BJ (cell line): ENCODE measurements around the gene C19orf53. TPM values are rescaled to one million over a fixed set of nuclear protein-coding genes. Genes with fewer than 3 reads are reported as not detected.
"Not testable (repeated sequence)": the region's sequence is repeated elsewhere in the genome, so short reads cannot be mapped to it uniquely, and the experiment has no call there.

Experiments
- CTCF ChIA-PET: fragments of 350-600 bp; formaldehyde crosslinking; extraction: SDS; loops from one replicate; lab custom pipeline; 2021; ENCODE audit warnings: antibody characterized with exemption, inconsistent platforms; lab: Yijun Ruan, JAX
- POLR2A ChIA-PET: fragments of 300-600 bp; sonication (Branson Sonifier 250); formaldehyde crosslinking; extraction: SDS; loops from one replicate; lab custom pipeline; 2021; ENCODE audit warnings: antibody characterized with exemption; lab: Charles Lee
- DNase-seq: peaks from one replicate; pipeline ENCODE4 v3.0.0-alpha.2; 2011; ENCODE audit warnings: low read depth
- H3K27me3 ChIP-seq: 2 replicates; pipeline ENCODE4 v1.6.0; 2011; ENCODE audit warnings: low read length; ENCODE audit not compliant: control insufficient read depth, insufficient read depth
- H3K36me3 ChIP-seq: 2 replicates; pipeline ENCODE4 v1.5.1; 2011; ENCODE audit warnings: low read length; ENCODE audit not compliant: control insufficient read depth, insufficient read depth
- H3K4me3 ChIP-seq: 2 replicates; pipeline ENCODE4 v1.5.1; 2011; ENCODE audit warnings: low read depth, mild to moderate bottlenecking, control low read depth, low read length
- CTCF ChIP-seq: IDR thresholded peaks from 2 replicates; pipeline ENCODE4 v1.5.1; 2011; ENCODE audit warnings: low read depth, mild to moderate bottlenecking, control low read depth, inconsistent platforms, low read length, moderate library complexity; ENCODE audit not compliant: insufficient read depth
- polyA plus RNA-seq: library from polyadenylated mRNA; depleted of rRNA; stranded (reverse); fragments of >200 nt; gene quantifications from 2 replicates; pipeline ENCODE4 v1.2.3, GENCODE V29; 2011

C19orf53 gene
- polyA plus RNA-seq, 1 experiment, result 276 TPM

GRCh38 chr19:13742756-13743155 lies 31.5 kb upstream of the C19orf53 start:
- H3K27me3 ChIP-seq, result no peaks in the 10 kb centered on the region
- ChIA-PET CTCF (no interaction called here), POLR2A (no interaction called here)
- no peak for DNase-seq
- no peaks in the 10 kb centered on the region for H3K36me3 ChIP-seq
- H3K4me3 ChIP-seq, result no peak overlapping the region
- no peak for TF ChIP-seq CTCF

GRCh38 chr19:13744174-13744573 lies 30.1 kb upstream of the C19orf53 start:
- ChIA-PET POLR2A (no interaction called here), CTCF (no interaction called here)
- H3K36me3 ChIP-seq, result no peaks in the 10 kb centered on the region
- TF ChIP-seq CTCF, result no peak
- no peak overlapping the region for H3K4me3 ChIP-seq
- H3K27me3 ChIP-seq, result no peaks in the 10 kb centered on the region
- no peak for DNase-seq

- TF ChIP-seq CTCF, result no peak
- peaks cover 4% of the 10 kb centered on the region; the same call in 1 of the 2 replicates for H3K36me3 ChIP-seq
- no peak for DNase-seq
- CTCF ChIA-PET, result interaction anchor here (0.6 to 1.4 kb wide), 3 partner anchors 10 to 16 kb away, joined by 3 to 4 read pairs (median 3); no protein-coding TSS in a partner anchor
- POLR2A ChIA-PET, result no interaction called here
- peak overlapping the region; percentile 26 for H3K4me3 ChIP-seq
- no peaks in the 10 kb centered on the region for H3K27me3 ChIP-seq
These were observed 27.2 kb upstream of the C19orf53 start for GRCh38 chr19:13747098-13747453.

GRCh38 chr19:13748169-13748828 lies 26.0 kb upstream of the C19orf53 start:
- CTCF ChIA-PET, result interaction anchor here (0.9 to 1.4 kb wide), 5 partner anchors 12 to 486 kb away, joined by 3 to 4 read pairs (median 3); no protein-coding TSS in a partner anchor
- no peaks in the 10 kb centered on the region for H3K27me3 ChIP-seq
- no peak for TF ChIP-seq CTCF
- peak overlapping the region; percentile 74 for H3K4me3 ChIP-seq
- POLR2A ChIA-PET, result interaction anchor here (0.5 kb wide), 1 partner anchor 33 kb away, joined by 3 read pairs; no protein-coding TSS in a partner anchor
- DNase-seq, result no peak
- H3K36me3 ChIP-seq, result peaks cover 7% of the 10 kb centered on the region

GRCh38 chr19:13751436-13751835 lies 22.8 kb upstream of the C19orf53 start:
- no peak for TF ChIP-seq CTCF
- CTCF ChIA-PET, result interaction anchor here (1.3 kb wide), 1 partner anchor 9 kb away, joined by 3 read pairs; no protein-coding TSS in a partner anchor
- POLR2A ChIA-PET, result no interaction called here
- Histone ChIP-seq H3K4me3 (no peak overlapping the region), H3K27me3 (no peaks in the 10 kb centered on the region), H3K36me3 (peaks cover 23% of the 10 kb centered on the region)
- no peak for DNase-seq

GRCh38 chr19:13753622-13754021 lies 20.6 kb upstream of the C19orf53 start:
- H3K27me3 ChIP-seq, POLR2A ChIA-PET, H3K4me3 ChIP-seq, CTCF ChIA-PET, DNase-seq: not testable (repeated sequence)
- peaks cover 37% of the 10 kb centered on the region for H3K36me3 ChIP-seq
